BE2C (cell line): Measurements from ENCODE around the gene ABCD1.
"Not testable (repeated sequence)": the region's sequence is repeated elsewhere in the genome, so short reads cannot be mapped to it uniquely, and the experiment has no call there.

Source experiments
- DNase-seq: peaks from one replicate; pipeline ENCODE4 v3.0.0-alpha.2; 2020
- H3K27me3 ChIP-seq: fragments of 250-450 bp; sonication (Bioruptor Pico); 2 replicates; pipeline ENCODE4 v1.5.1; 2020; ENCODE audit warnings: mild to moderate bottlenecking
- H3K36me3 ChIP-seq: fragments of 250-450 bp; sonication (Bioruptor Pico); 2 replicates; pipeline ENCODE4 v1.5.1; 2020; ENCODE audit warnings: mild to moderate bottlenecking
- H3K4me1 ChIP-seq: fragments of 250-450 bp; sonication (Bioruptor Pico); 2 replicates; pipeline ENCODE4 v1.5.1; 2020
- H3K4me3 ChIP-seq: 2 replicates; pipeline ENCODE4 v1.5.1; 2011; ENCODE audit warnings: low read depth, low read length
- H3K9me3 ChIP-seq: fragments of 250-450 bp; sonication (Bioruptor Pico); 2 replicates; pipeline ENCODE4 v1.5.1; 2020
- TF ChIP-seq, protein P1 (sequence below): IDR thresholded peaks from 2 replicates; pipeline ENCODE4 v1.5.1; 2012; ENCODE audit warnings: mild to moderate bottlenecking, low read depth, low read length

ABCD1 gene

DNA sequence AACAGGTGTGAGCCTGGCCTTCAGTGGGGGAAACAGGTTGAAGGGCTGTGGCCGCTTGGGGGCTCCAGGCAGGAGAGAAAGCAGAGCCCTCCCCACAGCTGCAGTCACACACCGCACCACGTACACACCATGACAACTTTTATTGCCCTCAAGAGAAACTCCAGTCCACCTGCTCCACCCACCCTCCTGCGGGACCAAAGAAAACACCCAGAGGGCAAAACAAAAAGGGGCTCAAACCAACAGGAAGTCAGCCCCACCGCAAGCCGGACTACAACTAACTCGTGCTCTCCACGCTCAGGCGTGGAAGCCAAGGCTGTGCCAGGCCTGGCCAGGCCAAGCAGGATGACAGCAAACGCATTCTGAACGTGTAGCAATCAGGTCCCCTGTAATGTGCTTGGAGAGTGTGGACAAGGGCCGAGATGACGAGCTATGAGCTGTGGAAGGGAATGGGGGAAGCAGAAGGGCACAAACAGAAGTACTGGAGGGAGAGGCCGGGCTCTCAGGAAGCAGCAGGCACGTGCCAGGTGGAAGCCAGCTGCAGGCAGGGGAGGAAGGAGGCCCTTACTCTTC, 24.2 kb upstream of the ABCD1 start:
- H3K36me3 ChIP-seq = peaks cover 3% of the 10 kb centered on the region; the same call in 1 of the 2 replicates
- no peak for DNase-seq
- H3K9me3 ChIP-seq = no peaks in the 10 kb centered on the region
- TF ChIP-seq, protein P1, sequence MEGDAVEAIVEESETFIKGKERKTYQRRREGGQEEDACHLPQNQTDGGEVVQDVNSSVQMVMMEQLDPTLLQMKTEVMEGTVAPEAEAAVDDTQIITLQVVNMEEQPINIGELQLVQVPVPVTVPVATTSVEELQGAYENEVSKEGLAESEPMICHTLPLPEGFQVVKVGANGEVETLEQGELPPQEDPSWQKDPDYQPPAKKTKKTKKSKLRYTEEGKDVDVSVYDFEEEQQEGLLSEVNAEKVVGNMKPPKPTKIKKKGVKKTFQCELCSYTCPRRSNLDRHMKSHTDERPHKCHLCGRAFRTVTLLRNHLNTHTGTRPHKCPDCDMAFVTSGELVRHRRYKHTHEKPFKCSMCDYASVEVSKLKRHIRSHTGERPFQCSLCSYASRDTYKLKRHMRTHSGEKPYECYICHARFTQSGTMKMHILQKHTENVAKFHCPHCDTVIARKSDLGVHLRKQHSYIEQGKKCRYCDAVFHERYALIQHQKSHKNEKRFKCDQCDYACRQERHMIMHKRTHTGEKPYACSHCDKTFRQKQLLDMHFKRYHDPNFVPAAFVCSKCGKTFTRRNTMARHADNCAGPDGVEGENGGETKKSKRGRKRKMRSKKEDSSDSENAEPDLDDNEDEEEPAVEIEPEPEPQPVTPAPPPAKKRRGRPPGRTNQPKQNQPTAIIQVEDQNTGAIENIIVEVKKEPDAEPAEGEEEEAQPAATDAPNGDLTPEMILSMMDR = no peak
- no peak overlapping the region for H3K4me3 ChIP-seq
- H3K27me3 ChIP-seq = no peaks in the 10 kb centered on the region
- no peaks in the 10 kb centered on the region for H3K4me1 ChIP-seq

DNA sequence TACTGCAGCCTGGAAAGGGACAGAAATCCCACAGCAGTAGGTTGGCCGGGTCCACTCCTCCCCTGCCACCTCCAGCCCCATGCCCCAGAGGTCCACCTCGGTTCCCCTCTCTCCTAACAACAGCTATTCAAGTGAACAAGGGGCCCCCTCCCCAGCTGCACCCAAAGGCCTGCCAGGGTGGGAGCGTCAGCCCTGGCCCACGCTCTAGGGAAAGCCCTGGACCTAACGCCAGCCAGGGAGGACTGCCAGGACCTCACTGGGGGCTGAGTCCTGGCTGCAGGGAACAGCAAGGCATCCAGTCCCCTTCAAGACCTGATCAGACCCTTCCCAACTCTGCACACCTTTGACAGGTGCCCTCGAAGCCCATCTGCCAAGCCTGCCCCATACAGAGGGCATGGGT, 23.7 kb upstream of the ABCD1 start:
- Histone ChIP-seq H3K36me3 (peaks cover 3% of the 10 kb centered on the region; the same call in 1 of the 2 replicates), H3K27me3 (no peaks in the 10 kb centered on the region), H3K9me3 (no peaks in the 10 kb centered on the region), H3K4me1 (no peaks in the 10 kb centered on the region), H3K4me3 (no peak overlapping the region)
- TF ChIP-seq, protein P1 = no peak
- DNase-seq = no peak

- Histone ChIP-seq H3K36me3 (peaks cover 3% of the 10 kb centered on the region; the same call in 1 of the 2 replicates), H3K9me3 (no peaks in the 10 kb centered on the region), H3K27me3 (no peaks in the 10 kb centered on the region), H3K4me3 (no peak overlapping the region), H3K4me1 (no peaks in the 10 kb centered on the region)
- no peak for DNase-seq
- TF ChIP-seq, protein P1 = no peak
These were observed 22.9 kb upstream of the ABCD1 start for GRCh38 chrX:153701706-153702105.

DNA sequence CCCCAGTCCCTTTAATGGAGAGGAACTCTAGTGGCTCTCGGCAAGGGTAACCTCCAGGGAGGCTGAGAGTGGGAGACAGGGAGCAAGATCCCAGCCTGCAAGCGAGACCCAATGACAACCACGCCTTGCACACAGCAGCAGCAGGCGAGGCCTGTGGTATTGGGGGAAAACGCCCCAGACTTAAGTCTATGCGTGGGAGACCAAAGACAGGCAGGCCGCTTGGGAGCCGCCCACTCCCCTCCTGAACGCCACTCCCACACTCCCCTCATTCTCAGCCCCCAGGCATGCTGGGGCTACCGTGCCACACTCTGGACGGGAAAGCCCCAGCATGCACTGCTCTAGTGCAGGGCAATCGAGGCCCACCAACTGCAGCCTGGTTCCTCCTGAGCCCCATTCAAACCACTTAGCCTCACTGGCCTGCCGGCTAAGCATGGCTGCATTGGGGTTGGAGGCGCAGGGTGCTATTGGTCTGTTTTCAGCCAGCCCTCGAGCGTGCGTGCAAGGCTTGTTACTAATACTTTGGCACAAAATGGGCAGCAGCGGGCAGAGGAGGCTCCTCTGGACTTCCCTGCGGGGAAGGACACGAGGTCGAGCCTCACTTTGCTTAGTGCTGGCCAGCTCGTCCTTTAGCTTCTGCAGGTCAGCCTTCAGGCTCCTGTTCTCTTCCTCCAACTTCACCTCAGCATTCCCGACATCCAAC, 22.2 kb upstream of the ABCD1 start:
- DNase-seq = no peak
- H3K36me3 ChIP-seq = peaks cover 3% of the 10 kb centered on the region; the same call in 1 of the 2 replicates
- H3K27me3 ChIP-seq = no peaks in the 10 kb centered on the region
- H3K4me3 ChIP-seq = no peak overlapping the region
- TF ChIP-seq, protein P1 = no peak
- H3K9me3 ChIP-seq = no peaks in the 10 kb centered on the region
- no peaks in the 10 kb centered on the region for H3K4me1 ChIP-seq

DNA sequence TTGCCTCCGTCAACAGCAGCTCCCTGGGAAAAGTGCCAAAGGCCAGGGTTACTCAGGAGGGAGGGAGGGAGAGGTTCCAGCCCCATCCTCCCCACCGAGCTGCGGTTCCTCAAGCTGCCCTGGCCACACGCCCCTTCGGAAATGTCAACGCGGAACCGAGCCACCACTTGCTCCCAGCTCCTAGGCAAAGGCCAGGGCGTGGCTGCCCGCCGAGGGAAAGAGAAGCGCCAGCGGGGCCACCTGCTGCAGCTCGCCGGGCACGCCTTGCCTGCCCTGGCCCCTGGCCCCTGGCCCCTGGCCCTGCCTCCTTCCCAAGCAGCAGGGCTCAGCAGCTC, 21.7 kb upstream of the ABCD1 start:
- Histone ChIP-seq H3K27me3 (no peaks in the 10 kb centered on the region), H3K4me3 (no peak overlapping the region), H3K4me1 (no peaks in the 10 kb centered on the region), H3K9me3 (no peaks in the 10 kb centered on the region), H3K36me3 (peaks cover 3% of the 10 kb centered on the region; the same call in 1 of the 2 replicates)
- TF ChIP-seq, protein P1 = no peak
- no peak for DNase-seq

DNA sequence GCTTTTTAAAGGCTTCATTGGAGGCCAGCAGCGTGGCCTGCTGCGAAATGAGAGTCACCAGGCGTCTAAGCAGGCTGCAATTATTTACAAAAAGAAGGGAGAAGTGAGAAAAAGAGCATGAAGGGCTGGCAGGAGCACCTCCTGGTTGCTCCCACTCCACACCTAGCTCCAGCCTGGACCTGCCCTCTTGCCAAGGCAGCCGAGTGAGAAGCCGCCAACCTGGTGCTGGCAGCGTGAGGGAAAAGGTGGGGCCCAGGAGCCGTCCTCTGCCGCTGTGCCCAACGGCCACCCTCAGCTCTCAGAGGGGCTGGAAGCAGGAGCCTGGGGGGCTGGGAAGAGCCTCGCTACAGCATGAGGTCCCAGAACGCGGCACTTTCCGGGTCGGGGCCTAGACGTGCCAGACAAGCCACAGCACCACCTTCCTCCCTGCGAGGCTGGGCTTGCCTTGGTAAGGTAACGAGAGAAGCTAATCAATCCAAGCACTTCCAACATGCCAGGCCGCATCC, 20.6 kb upstream of the ABCD1 start:
- H3K9me3 ChIP-seq = no peaks in the 10 kb centered on the region
- H3K36me3 ChIP-seq = peaks cover 3% of the 10 kb centered on the region; the same call in 1 of the 2 replicates

DNA sequence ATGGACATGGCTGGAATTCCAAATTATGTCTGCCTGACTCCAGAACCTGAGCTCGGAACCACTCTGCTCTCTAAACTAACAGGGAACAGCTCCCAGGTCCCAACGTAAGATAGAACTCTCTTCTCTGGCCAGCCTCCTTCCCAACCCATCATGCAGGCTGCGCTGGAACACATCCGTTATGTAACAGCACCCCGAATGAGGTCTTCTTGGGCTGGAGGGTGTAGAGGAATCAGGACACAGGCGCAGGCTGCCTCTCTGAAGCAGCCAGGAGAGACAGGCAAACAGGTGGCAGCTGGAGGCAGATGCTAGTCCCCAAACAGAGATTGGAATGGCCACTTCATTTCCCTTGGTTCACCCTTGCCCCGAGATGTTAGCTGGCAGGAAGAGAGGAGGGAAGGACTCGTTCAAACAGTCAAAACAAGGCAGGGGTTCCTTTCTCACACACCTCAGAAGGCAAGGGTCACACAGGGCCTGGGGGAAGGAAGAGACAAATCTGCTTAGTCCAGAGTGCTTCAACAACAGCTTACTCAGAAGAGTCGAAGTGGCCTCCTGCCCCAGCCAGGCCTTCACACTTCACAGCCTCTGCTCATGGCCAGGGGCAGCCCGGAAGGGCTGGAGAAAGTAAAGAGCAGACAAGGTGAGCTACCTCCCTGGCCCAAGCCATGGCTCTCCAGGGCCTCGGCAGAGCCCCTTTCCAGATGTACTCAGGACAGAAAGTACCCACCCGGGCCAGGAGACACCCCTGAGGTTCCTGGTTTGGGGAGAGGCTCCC, 19.8 kb upstream of the ABCD1 start:
- DNase-seq, H3K9me3 ChIP-seq, H3K4me1 ChIP-seq, H3K36me3 ChIP-seq, H3K4me3 ChIP-seq, H3K27me3 ChIP-seq: not testable (repeated sequence)

More for the DNA sequence above, 20.6 kb upstream of the ABCD1 start:
- Histone ChIP-seq H3K27me3 (no peaks in the 10 kb centered on the region), H3K4me1 (no peaks in the 10 kb centered on the region), H3K4me3 (no peak overlapping the region)
- DNase-seq = no peak
- TF ChIP-seq, protein P1 = no peak
